Smooth muscle cell (in vitro differentiated cells): ENCODE data around the gene AVEN. TPM values are rescaled to one million over a fixed set of nuclear protein-coding genes. Genes with fewer than 3 reads are reported as not detected.
A peak's percentile ranks its signal among the peaks of the same experiment; 100 is the strongest.

ENCODE experiments used
- DNase-seq: peaks from one replicate; lab custom pipeline; 2025; ENCODE audit not compliant: unreplicated experiment; lab: John Stamatoyannopoulos, UW
- H2AFZ ChIP-seq: fragments of 200-600 bp; sonication (generic); 2 replicates; pipeline ENCODE4 v1.6.0; 2016; ENCODE audit warnings: antibody characterized with exemption, low read depth, mild to moderate bottlenecking
- H3F3A ChIP-seq: fragments of 200-600 bp; sonication (generic); 2 replicates; pipeline ENCODE4 v1.6.0; 2017; ENCODE audit warnings: antibody characterized with exemption, low read depth
- H3K27ac ChIP-seq: fragments of 200-600 bp; sonication (generic); 2 replicates; pipeline ENCODE4 v1.5.1; 2016; ENCODE audit warnings: low read depth, mild to moderate bottlenecking
- H3K27me3 ChIP-seq: fragments of 200-600 bp; sonication (generic); 2 replicates; pipeline ENCODE4 v1.6.1; 2016; ENCODE audit warnings: low read depth, mild to moderate bottlenecking
- H3K36me3 ChIP-seq: fragments of 200-600 bp; sonication (generic); 2 replicates; pipeline ENCODE4 v1.5.1; 2016; ENCODE audit warnings: low read depth
- H3K4me1 ChIP-seq: fragments of 200-600 bp; sonication (generic); 2 replicates; pipeline ENCODE4 v1.5.1; 2016; ENCODE audit warnings: low read depth
- H3K4me2 ChIP-seq: fragments of 200-600 bp; sonication (generic); 2 replicates; pipeline ENCODE4 v1.6.0; 2016; ENCODE audit warnings: mild to moderate bottlenecking
- H3K4me3 ChIP-seq: fragments of 200-600 bp; sonication (generic); 2 replicates; pipeline ENCODE4 v1.5.1; 2016; ENCODE audit warnings: mild to moderate bottlenecking
- H3K79me2 ChIP-seq: fragments of 200-600 bp; sonication (generic); 2 replicates; pipeline ENCODE4 v1.6.0; 2016; ENCODE audit warnings: low read depth, mild to moderate bottlenecking
- H3K9ac ChIP-seq: fragments of 200-600 bp; sonication (generic); 2 replicates; pipeline ENCODE4 v1.6.0; 2016; ENCODE audit warnings: low read depth
- H3K9me3 ChIP-seq: fragments of 200-600 bp; sonication (generic); replicated peaks from 2 replicates; pipeline ENCODE4 v1.5.1; 2016; ENCODE audit warnings: low read depth
- H4K20me1 ChIP-seq: fragments of 200-600 bp; sonication (generic); 2 replicates; pipeline ENCODE4 v1.6.0; 2016; ENCODE audit warnings: low read depth
- CTCF ChIP-seq: fragments of 200-600 bp; sonication (generic); IDR thresholded peaks from 2 replicates; pipeline ENCODE4 v1.5.1; 2017; ENCODE audit warnings: borderline replicate concordance, mild to moderate bottlenecking, antibody characterized with exemption; ENCODE audit not compliant: insufficient read depth, poor library complexity, severe bottlenecking
- WGBS: methylation state at CpG from one replicate; pipeline ENCODE4 v1.1.7; 2016; ENCODE audit warnings: low lambda C conversion rate; 5-methylcytosine and 5-hydroxymethylcytosine counted together
- polyA plus RNA-seq: library from polyadenylated mRNA; unstranded; fragments of >200 nt; fragmentation: Nextera tagmentation; extraction: Ambion mirVana; gene quantifications from 2 replicates; pipeline ENCODE4 v1.2.1, GENCODE V29; 2016
- total RNA-seq: library from RNA; depleted of rRNA; stranded (reverse); fragments of >200 nt; gene quantifications from 2 replicates; pipeline ENCODE4 v1.2.3, GENCODE V29; 2014

The AVEN gene
- total and polyA plus RNA-seq, 2 experiments from 2014 or later: 10.6 to 15.7 TPM

GRCh38 chr15:34018021-34018645, 20.9 kb downstream of the AVEN start:
- H3K4me1 ChIP-seq: no peaks in the 10 kb centered on the region
- no peak overlapping the region for H2AFZ ChIP-seq
- H3K9me3 ChIP-seq: no peaks in the 10 kb centered on the region
- H3K27me3 ChIP-seq: no peaks in the 10 kb centered on the region
- H3K4me2 ChIP-seq: no peak overlapping the region
- WGBS: 89% methylated on average over 16 of the region's 16 CpGs
- no peak overlapping the region for H3K9ac ChIP-seq
- no peaks in the 10 kb centered on the region for H3K36me3 ChIP-seq
- no peaks in the 10 kb centered on the region for H3F3A ChIP-seq
- no peak overlapping the region for H3K27ac ChIP-seq
- no peak for TF ChIP-seq CTCF
- no peaks in the 10 kb centered on the region for H3K79me2 ChIP-seq
- H4K20me1 ChIP-seq: no peaks in the 10 kb centered on the region
- DNase-seq: no peak
- H3K4me3 ChIP-seq: no peak overlapping the region

GRCh38 chr15:34014556-34014955, 24.4 kb downstream of the AVEN start:
- no peaks in the 10 kb centered on the region for H4K20me1 ChIP-seq
- no peaks in the 10 kb centered on the region for H3K36me3 ChIP-seq
- H2AFZ ChIP-seq: no peak overlapping the region
- H3F3A ChIP-seq: peaks cover 11% of the 10 kb centered on the region
- H3K27ac ChIP-seq: no peak overlapping the region
- no peak for TF ChIP-seq CTCF
- H3K27me3 ChIP-seq: no peaks in the 10 kb centered on the region
- no peak overlapping the region for H3K9ac ChIP-seq
- no peaks in the 10 kb centered on the region for H3K9me3 ChIP-seq
- no peak overlapping the region for H3K4me3 ChIP-seq
- whole genome bisulfite sequencing: 93% methylated on average over 2 of the region's 2 CpGs
- H3K79me2 ChIP-seq: no peaks in the 10 kb centered on the region
- DNase-seq: no peak
- no peak overlapping the region for H3K4me2 ChIP-seq
- H3K4me1 ChIP-seq: no peaks in the 10 kb centered on the region

- no peaks in the 10 kb centered on the region for H3K79me2 ChIP-seq
- no peaks in the 10 kb centered on the region for H4K20me1 ChIP-seq
- no peak overlapping the region for H3K4me2 ChIP-seq
- TF ChIP-seq CTCF: no peak
- H2AFZ ChIP-seq: no peak overlapping the region
- H3K36me3 ChIP-seq: no peaks in the 10 kb centered on the region
- DNase-seq: no peak
- 85% methylated on average over 9 of the region's 9 CpGs for WGBS
- no peaks in the 10 kb centered on the region for H3K27me3 ChIP-seq
- H3K4me1 ChIP-seq: no peaks in the 10 kb centered on the region
- H3F3A ChIP-seq: peaks cover 11% of the 10 kb centered on the region
- H3K9me3 ChIP-seq: no peaks in the 10 kb centered on the region
- no peak overlapping the region for H3K27ac ChIP-seq
- H3K4me3 ChIP-seq: no peak overlapping the region
- H3K9ac ChIP-seq: no peak overlapping the region
These were observed 25.3 kb downstream of the AVEN start for GRCh38 chr15:34013746-34014145.

GRCh38 chr15:34012461-34013028, 26.5 kb downstream of the AVEN start:
- DNase-seq: no peak
- Histone ChIP-seq H2AFZ (peak overlapping the region; percentile 41), H3F3A (peaks cover 11% of the 10 kb centered on the region), H4K20me1 (no peaks in the 10 kb centered on the region), H3K27ac (peak overlapping the region; percentile 43), H3K9ac (no peak overlapping the region), H3K79me2 (no peaks in the 10 kb centered on the region), H3K9me3 (no peaks in the 10 kb centered on the region), H3K27me3 (no peaks in the 10 kb centered on the region), H3K36me3 (no peaks in the 10 kb centered on the region), H3K4me1 (no peaks in the 10 kb centered on the region), H3K4me2 (peak overlapping the region; percentile 63), H3K4me3 (no peak overlapping the region)
- TF ChIP-seq CTCF: no peak
- 39% methylated on average over 4 of the region's 4 CpGs for WGBS
